HEK293T (cell line): ENCODE data around the gene PCNX3.
A peak's percentile ranks its signal among the peaks of the same experiment; 100 is the strongest.

Source experiments
- CTCF ChIA-PET: fragments of 350-600 bp; formaldehyde crosslinking; extraction: SDS; loops from one replicate; lab custom pipeline; 2021; ENCODE audit warnings: antibody characterized with exemption, inconsistent platforms; lab: Yijun Ruan, JAX
- POLR2A ChIA-PET: fragments of 350-600 bp; formaldehyde crosslinking; extraction: SDS; loops from one replicate; lab custom pipeline; 2020; ENCODE audit warnings: antibody characterized with exemption, inconsistent platforms; lab: Yijun Ruan, JAX
- DNase-seq: peaks from one replicate; pipeline ENCODE4 v3.0.0; 2012; ENCODE audit warnings: mixed read lengths; ENCODE audit errors: extremely low spot score
- ARNT ChIP-seq: fragments of 450-650 bp; IDR thresholded peaks from 2 replicates; pipeline ENCODE4 v1.6.1; 2017; ENCODE audit warnings: mild to moderate bottlenecking
- BHLHE40 ChIP-seq: fragments of 450-650 bp; IDR thresholded peaks from 2 replicates; pipeline ENCODE4 v1.6.1; 2016; ENCODE audit warnings: mild to moderate bottlenecking, moderate library complexity, borderline replicate concordance
- CTBP1 ChIP-seq: fragments of 450-650 bp; IDR thresholded peaks from 2 replicates; pipeline ENCODE4 v1.6.1; 2016; ENCODE audit warnings: borderline replicate concordance
- ELF4 ChIP-seq: fragments of 450-650 bp; IDR thresholded peaks from 2 replicates; pipeline ENCODE4 v1.6.1; 2017; ENCODE audit warnings: antibody characterized with exemption
- FOXA1 ChIP-seq: fragments of 450-650 bp; IDR thresholded peaks from 2 replicates; pipeline ENCODE4 v1.6.1; 2016; ENCODE audit warnings: mild to moderate bottlenecking
- FOXM1 ChIP-seq: fragments of 450-650 bp; IDR thresholded peaks from 2 replicates; pipeline ENCODE4 v1.6.1; 2017; ENCODE audit warnings: mild to moderate bottlenecking, borderline replicate concordance
- HDGF ChIP-seq: fragments of 450-650 bp; IDR thresholded peaks from 2 replicates; pipeline ENCODE4 v1.6.1; 2017; ENCODE audit warnings: antibody characterized with exemption, borderline replicate concordance
- L3MBTL2 ChIP-seq: fragments of 450-650 bp; conservative IDR thresholded peaks from 2 replicates; pipeline ENCODE4 v1.6.1; 2016; ENCODE audit warnings: mild to moderate bottlenecking
- LEF1 ChIP-seq: fragments of 450-650 bp; IDR thresholded peaks from 2 replicates; pipeline ENCODE4 v1.6.1; 2017; ENCODE audit warnings: mild to moderate bottlenecking, borderline replicate concordance
- NFRKB ChIP-seq: fragments of 450-650 bp; IDR thresholded peaks from 2 replicates; pipeline ENCODE4 v1.6.1; 2016; ENCODE audit warnings: mild to moderate bottlenecking, moderate library complexity
- PKNOX1 ChIP-seq: fragments of 450-650 bp; IDR thresholded peaks from 2 replicates; pipeline ENCODE4 v1.6.1; 2016
- SP1 ChIP-seq: fragments of 450-650 bp; IDR thresholded peaks from 2 replicates; pipeline ENCODE4 v1.6.1; 2017
- TARDBP ChIP-seq: fragments of 450-650 bp; IDR thresholded peaks from 2 replicates; pipeline ENCODE4 v1.6.1; 2016
- ZNF384 ChIP-seq: fragments of 450-650 bp; IDR thresholded peaks from 2 replicates; pipeline ENCODE4 v1.6.1; 2016

The PCNX3 gene

DNA sequence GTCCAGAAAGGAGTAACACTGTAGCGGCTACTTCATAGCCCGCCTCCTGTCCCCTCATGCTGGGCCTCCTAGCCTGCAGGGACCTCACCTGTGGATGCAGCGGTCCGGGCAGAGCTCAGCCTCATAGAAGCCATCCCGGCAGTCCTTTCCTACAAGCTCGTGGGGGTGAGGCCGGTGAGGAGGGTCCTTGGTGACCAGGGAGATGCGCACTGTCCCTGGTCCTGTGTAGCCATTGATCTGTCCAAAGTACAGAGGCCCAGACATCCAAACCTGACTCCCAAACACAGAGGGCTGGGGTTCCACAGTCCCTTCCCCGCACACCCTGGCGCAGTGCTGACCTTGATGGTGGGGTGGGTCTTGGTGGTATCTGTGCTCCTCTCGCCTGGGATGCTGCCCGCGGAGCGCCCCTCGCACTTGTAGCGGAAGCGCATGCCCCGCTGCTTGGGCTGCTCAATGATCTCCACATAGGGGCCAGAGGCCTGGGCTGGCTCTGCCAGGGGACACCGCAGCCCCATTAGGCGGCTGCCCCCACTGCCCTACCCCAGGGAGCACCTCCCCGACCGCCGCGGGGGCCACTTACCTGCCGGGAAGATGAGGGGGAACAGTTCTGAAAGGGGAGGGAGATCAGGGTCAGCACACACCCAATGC is 46.1 kb downstream of the PCNX3 start:
- ChIA-PET CTCF (no interaction called here), POLR2A (interaction anchor here (1.1 to 2.2 kb wide), 4 partner anchors 9 to 58 kb away, joined by 5 to 37 read pairs (median 12); partner anchors contain the start of genes KAT5 and RNASEH2C)
- TF ChIP-seq BHLHE40: no peak
- DNase-seq: no peak

DNA sequence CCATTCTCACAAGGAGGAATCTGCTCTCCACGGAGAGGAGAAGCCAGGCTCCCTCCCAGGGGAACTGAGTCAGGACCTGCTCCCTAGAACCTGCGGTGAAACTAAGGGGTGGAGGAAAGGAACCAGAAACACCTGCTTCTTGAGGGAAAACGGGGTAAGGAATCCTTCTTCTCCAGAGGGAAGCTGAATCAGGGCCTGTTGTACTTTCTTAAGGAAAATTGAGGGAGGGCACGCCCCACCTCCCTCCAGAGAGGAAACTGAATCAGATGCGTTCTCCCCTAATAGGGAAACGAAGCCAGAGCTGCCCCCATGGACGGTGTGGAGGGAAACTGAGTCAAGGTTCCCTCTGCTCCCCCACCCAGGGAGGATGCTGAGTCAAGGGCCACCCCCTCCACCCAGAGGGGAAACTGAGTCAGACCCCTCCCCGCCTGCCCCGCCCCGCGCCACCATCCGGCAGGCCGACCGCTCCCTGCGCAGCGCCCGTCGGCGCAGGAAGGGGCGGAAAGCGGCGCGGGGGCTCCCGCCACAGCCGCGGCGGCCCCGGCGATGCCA is 46.7 kb downstream of the PCNX3 start:
- DNase-seq: no peak
- POLR2A ChIA-PET: interaction anchor here (0.6 to 2.2 kb wide), 20 partner anchors 9 to 1483 kb away, joined by 3 to 37 read pairs (median 5); partner anchors contain the start of genes FIBP, KAT5, PCNX3 and RNASEH2C
- TF ChIP-seq ARNT: no peak
- no peak for TF ChIP-seq L3MBTL2
- TF ChIP-seq ELF4: no peak
- TF ChIP-seq HDGF: no peak
- CTCF ChIA-PET: interaction anchor here (0.6 to 1.4 kb wide), 3 partner anchors 10 to 198 kb away, joined by 3 to 7 read pairs (median 4); partner anchors contain the start of genes KAT5 and MUS81

DNA sequence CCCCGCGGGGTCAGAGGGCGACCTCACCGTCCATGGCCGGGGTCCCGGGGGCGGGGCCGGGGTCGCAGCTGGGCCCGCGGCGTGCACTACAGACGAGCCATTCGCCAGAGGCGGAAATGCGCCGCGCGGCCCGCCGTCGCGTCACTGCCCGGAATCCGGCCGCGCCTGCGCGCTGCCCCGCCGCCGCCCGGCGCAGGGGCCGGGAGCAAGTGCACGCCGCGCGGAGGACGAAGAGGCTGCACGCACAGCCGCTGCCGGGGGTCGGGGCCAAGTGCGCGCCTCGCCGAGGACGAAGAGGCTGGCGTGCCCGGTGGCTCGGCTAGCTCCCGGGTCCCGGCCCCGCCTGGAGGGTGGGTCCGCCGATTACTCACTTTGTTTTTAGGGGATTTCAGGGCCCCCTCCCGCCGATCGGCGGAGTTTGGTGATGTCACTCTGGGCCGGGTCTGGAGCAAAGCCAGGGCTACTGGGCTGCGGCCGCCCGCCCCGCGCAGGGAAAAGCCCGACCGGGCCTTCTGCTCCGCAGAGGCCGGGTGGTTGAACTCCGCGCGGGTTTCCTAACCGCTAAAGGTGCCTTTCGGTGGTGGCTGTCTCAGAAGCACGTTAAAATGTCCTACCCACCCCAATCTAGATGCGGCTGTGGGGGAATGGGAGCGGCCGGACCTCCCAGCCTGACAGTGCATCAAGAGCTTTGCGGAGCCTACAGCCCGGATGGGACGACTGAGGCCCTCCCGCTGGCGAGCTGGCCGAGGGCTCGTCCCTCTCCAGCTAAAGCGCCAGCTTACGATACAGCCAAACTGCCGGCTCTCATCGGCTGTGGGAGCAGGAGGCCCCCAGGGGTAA is 47.4 kb downstream of the PCNX3 start, which contains the start of gene RELA:
TSS of gene RELA (minus strand) at position 118 of the 840 bp plus-strand sequence. CDS start at position 34, 84 bp downstream.
- POLR2A ChIA-PET: interaction anchor here (0.6 to 2.2 kb wide), 22 partner anchors 9 to 1484 kb away, joined by 3 to 37 read pairs (median 5); partner anchors contain the start of genes FIBP, KAT5, PCNX3 and RNASEH2C
- DNase-seq: peak; percentile 96
- no peak for TF ChIP-seq HDGF
- peak; percentile 30; the same call in 1 of the 2 replicates for TF ChIP-seq ELF4
- TF ChIP-seq LEF1: 0 out of 2 replicates have a peak, but pooled peaks have one; percentile 12
- no peak for TF ChIP-seq BHLHE40
- no peak for TF ChIP-seq ZNF384
- TF ChIP-seq PKNOX1: no peak; the same call in 1 of the 2 replicates
- no peak for TF ChIP-seq TARDBP
- TF ChIP-seq ARNT: peak; percentile 94
- peak; percentile 81 for TF ChIP-seq FOXM1

DNA sequence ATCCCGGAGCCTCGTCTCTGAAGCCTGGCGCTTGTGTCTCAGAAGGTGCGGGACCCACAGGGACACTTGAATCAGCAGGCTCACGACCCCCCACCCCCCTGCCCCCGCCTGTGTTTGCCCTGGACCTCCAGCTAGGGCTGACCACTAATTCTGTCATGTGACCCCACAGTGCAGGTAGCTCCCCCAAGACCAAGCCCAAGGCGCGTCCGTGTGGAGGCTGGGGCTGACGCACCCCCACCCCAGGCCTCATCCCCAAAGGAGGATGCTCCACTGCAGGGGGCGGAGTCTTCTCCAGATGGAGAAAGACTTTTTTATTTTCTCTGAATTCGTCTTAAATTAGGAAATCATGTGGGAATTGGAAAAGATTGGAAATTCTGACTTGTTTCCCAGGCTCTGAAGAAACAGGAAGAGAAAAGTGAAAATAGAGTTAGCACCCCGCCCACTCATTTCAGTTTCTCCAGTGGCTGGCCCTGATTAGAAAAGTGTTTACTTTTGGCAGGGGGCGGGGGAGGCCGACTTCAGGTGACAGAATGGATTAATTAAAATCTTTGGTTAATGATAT is 48.1 kb downstream of the PCNX3 start:
- TF ChIP-seq TARDBP (no peak), PKNOX1 (no peak), CTBP1 (no peak), NFRKB (no peak), SP1 (no peak), ELF4 (no peak), ARNT (no peak)
- peak; percentile 20 for DNase-seq
- ChIA-PET CTCF (interaction anchor here (0.9 to 1.4 kb wide), 2 partner anchors 26 to 48 kb away, joined by 3 to 7 read pairs; partner anchors contain the start of genes KAT5 and SIPA1), POLR2A (interaction anchor here (1.0 to 2.2 kb wide), 14 partner anchors 8 to 225 kb away, joined by 3 to 37 read pairs (median 6); partner anchors contain the start of genes FIBP, KAT5, PCNX3 and RNASEH2C)

More for the DNA sequence above, 47.4 kb downstream of the PCNX3 start, which contains the start of gene RELA:
- CTCF ChIA-PET: interaction anchor here (0.6 to 1.4 kb wide), 4 partner anchors 11 to 197 kb away, joined by 3 to 7 read pairs (median 4); partner anchors contain the start of genes KAT5, MUS81 and SIPA1

DNA sequence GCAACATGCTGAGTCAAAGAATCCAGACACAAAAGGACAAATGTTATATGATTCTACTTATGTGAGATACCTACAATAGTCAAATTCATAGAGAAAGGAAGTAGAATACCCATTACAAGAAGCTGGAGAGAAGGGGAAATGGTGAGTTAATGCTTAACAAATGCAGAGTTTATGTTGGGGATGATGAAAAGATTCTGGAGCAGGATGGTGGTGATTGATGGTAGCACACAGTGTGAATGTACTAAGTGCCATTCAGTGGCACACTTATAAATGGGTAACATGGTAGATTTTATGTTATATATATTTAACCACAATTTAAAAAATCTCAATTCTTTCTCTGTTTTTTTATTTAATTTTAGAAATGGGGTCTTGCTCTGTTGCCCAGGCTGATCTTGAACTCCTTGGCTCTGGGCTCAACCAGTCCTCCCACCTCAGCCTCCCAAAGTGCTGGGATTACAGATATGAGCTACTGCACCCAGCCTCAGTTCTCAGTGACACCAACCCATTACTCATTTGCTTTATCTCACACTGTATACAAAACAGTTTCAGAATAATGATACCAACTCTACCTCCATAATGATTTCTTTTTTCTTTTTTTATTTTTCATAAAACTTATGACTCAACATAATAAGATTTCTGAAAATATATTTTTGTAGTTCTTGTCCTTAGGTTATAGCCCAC is 56.7 kb downstream of the PCNX3 start:
- TF ChIP-seq FOXA1 (no peak), BHLHE40 (no peak), FOXM1 (no peak), HDGF (no peak), CTBP1 (no peak)
- CTCF ChIA-PET: interaction anchor here (0.9 kb wide), 1 partner anchor 39 kb away, joined by 3 read pairs; the partner anchor contains the start of gene KAT5
- DNase-seq: no peak
- POLR2A ChIA-PET: interaction anchor here (1.1 kb wide), 1 partner anchor 9 kb away, joined by 3 read pairs; the partner anchor contains the start of gene RELA

DNA sequence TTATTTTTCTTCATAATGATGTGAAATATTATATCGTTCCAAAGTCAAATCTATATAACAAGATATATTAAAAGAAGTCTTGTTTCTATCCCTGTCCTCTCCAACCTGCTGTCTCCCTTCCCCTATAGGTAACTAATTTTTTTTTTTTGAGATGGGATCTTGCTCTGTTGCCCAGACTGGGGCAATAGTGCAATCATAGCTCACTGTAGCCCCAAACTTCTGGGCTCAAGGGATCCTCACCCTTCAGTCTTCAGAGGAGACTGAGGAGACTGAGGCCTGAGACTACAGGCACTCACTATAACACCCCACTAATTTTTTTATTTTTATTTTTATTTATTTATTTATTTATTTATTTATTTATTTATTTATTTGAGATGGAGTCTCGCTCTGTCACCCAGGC is 57.4 kb downstream of the PCNX3 start:
- DNase-seq: no peak
- POLR2A ChIA-PET: no interaction called here
- TF ChIP-seq ARNT: no peak
- no peak for TF ChIP-seq SP1
- no peak for TF ChIP-seq BHLHE40
- CTCF ChIA-PET: no interaction called here
